ENCODE data around the gene SPEM3. TPM values are rescaled to one million over a fixed set of nuclear protein-coding genes. Genes with fewer than 3 reads are reported as not detected.
"Not testable (repeated sequence)": the region's sequence is repeated elsewhere in the genome, so short reads cannot be mapped to it uniquely, and the experiment has no call there.

Gene SPEM3
- total RNA-seq, 1 experiment from 2014 or later = not detected

DNA sequence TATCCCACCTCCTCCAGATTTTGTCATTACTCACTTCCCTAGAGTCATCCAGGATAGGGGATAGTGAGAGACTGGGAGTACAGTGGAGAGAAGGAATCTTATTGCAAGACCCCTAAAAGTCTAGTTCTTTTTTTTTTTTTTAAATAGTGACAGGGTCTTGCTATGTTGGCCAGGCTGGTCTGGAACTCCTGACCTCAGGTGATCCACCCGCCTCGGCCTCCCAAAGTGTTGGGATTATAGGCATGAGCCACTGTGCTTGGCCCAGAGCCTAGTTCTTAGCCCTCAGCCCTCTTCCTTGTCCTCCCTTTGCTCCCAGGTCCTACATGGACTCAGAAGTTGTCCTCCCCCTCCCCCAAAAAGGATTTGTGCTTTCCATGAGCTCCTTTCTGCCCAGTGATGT lies 13.5 kb downstream of the SPEM3 start:
- DNase-seq (ENCODE audit: low spot score) = no peak

DNA sequence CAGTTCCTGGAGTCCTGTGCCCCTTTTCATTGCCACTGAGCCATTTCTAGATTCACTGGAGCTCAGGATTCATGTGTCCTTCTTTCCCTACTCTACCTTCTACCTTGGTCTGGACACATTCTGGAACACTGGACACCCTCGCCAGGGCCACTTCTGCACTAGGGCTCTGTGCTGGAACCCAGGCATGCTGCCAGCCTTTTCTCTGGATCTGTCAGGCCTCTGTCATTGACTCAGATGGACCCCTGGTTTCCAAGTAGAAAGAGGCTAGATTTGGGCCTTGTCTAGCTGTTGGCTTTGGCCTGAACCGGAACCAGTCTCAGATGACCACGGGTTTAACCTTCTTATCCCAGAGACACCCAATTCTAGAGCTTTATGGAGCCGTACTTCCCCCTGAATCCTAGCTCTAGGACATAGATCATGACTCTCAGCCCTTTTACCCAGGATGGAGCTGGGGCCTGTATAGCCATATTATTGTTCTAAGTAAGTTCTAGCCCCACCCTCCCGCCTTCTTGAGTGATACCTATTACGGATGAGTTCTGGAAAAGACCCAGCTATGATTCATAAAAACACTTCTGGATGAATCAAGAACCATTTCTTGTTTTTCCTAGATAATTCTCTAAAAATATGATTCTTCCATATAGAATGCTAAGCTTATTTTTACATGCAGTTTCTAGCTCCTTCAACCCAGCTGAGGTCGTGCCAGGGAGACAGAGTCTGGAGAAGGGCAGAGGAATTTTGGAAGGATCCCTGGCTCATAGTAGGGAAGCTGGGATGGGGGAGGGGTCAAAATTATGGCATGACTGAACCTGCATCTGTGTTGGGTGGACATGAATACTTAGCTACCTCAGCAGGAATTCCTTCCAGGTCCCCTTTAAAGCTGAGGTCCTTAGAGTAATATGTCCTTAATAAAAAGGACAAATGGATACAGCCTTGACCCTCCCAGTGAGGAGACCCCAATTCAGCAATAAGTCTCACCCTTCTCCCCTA lies 15.1 kb downstream of the SPEM3 start:
- peak; percentile 46 for DNase-seq (ENCODE audit: low spot score)

DNA sequence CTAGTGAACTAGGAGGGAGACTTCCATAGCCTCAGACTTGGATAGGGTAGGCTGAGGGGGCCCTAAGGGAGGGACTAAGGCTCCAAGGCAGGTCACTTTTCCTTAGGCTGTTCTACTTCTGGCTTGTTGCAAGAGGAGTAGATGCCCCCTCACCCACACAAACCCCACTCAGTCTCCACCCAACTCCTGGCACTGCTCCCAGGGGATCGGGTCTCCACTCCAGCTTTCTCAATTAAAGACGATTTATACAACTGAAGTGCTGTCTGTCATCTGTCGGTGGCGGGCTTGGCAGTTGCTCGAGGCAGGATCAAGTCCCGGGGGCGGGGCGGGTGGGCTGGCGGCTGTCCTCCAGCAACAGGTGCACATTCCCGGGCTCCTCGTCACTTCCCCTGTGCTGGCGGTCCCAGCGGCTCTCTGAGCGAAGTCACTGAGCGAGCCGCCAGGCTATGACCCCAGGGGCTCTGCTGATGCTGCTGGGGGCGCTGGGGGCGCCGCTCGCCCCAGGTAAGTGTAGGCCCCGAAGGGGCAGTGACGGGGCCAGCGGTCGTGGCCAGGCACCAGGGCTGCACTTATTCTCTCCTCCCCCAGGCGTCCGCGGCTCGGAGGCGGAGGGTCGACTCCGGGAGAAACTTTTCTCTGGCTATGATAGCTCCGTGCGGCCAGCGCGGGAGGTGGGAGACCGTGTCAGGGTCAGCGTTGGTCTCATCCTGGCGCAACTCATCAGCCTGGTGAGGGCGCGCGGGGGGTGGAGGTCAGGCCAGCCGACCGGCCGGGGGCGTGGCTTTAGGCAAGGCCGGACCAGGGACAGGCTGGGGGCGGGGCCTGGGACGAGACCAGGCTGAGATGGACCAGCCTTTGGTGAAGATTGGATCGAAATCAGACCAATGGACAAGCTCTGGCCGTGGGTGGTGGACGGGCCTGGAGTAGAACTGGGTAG lies 16.3 kb downstream of the SPEM3 start, which contains the start of gene CHRNB1:
TSS of gene CHRNB1 (plus strand) at position 380 of the 937 bp plus-strand sequence. CDS start at position 447, 67 bp downstream.
- DNase-seq (ENCODE audit: low spot score) = no peak

DNA sequence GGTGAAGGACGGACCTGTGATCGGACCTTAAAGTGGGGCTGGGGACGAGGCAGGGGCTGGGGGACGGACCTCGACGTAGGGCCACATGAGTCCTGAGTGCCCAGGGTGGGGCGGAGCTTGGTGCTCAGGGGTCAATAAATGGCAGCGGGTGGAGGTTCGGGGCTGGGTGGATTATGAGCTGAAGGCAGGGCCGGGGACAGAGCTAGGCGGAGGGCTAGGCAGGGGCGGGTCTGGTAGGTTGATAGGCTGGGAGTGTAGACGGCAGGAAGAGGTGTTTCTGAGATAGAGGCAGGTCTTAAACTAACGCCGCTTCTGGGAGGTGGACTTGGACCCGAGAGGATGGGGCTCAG lies 16.9 kb downstream of the SPEM3 start:
- no peak for DNase-seq (ENCODE audit: low spot score)

DNA sequence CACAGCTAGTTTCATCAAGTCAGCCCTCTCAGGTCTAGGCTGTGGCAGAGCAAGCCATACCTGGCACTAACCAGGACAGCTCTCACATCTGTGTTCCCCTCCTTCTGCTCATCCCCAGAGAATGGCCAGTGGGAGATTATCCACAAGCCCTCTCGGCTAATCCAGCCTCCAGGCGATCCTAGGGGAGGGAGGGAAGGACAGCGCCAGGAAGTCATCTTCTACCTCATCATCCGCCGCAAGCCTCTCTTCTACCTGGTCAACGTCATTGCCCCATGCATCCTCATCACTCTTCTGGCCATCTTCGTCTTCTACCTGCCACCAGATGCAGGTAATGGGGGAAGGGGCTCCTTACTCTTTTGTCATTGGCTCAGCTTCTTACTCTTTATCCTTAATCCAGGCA lies 19.8 kb downstream of the SPEM3 start:
- no peak for DNase-seq (ENCODE audit: low spot score)

DNA sequence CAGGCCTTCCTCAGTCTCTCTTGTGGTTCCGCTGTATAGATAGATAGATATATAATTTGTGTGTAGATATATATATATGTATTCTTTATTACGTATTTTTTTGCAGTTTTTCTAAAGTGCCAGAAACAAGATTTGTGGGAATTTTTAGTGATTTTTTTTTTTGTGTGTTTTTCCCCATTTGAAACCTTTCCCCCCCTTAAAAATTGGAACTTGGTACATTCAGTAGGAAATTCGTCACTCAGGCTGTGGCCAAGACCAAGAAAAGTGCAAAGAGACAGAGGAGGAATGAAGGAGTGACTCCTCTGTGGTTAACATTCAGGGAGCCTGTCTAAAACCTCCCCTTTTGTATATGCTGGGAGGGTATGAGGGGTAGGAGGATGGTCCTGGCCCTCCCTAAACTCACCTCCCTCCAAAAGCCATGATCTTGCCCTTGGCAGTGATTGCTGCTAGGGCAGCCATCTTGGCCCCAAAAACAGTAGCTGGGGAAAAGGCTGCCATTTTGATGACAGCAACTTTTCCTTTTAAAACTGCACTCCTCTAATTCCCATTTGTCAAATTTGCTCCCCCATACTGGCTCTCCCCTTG lies 31.4 kb downstream of the SPEM3 start:
- DNase-seq (ENCODE audit: low spot score) = no peak

DNA sequence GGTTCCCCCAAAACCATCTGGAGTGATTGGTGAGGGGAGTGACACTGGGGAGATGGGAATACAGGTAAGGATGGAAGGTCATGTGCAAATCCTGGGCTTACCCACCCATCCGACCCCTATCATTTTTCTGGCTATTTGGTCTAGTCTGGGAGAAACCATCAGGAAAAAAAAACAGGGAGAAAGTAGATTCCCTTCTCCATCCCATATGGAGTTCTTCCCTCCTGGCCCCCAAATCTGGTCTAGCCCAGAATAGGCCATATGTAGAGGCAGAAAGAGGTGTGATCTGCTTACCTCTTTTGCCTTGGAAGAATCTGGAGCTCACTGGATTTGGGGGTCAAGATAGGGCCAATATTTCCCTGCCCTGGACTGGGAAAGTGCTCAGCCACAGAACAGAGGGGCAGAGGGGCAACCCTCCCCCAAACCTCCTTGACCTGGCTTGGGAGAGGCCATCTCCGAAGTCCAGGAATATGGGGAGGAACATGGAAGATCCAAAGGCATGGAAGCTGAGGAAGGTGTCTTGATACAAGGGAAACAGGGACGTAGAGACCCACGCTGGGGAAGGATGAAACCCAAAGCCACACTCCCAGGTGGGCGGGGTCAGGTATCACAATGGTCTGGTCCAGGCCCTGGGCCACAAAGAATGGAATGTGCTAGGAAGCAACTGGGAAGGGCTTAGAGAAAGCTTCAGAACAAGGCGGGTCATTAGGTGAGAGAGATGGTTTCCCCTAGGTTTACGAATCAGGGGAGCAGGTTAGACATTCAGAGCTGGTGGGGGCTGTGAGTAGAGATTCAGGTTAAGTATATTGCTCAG lies 32.4 kb downstream of the SPEM3 start:
- no peak for DNase-seq (ENCODE audit: low spot score)

DNA sequence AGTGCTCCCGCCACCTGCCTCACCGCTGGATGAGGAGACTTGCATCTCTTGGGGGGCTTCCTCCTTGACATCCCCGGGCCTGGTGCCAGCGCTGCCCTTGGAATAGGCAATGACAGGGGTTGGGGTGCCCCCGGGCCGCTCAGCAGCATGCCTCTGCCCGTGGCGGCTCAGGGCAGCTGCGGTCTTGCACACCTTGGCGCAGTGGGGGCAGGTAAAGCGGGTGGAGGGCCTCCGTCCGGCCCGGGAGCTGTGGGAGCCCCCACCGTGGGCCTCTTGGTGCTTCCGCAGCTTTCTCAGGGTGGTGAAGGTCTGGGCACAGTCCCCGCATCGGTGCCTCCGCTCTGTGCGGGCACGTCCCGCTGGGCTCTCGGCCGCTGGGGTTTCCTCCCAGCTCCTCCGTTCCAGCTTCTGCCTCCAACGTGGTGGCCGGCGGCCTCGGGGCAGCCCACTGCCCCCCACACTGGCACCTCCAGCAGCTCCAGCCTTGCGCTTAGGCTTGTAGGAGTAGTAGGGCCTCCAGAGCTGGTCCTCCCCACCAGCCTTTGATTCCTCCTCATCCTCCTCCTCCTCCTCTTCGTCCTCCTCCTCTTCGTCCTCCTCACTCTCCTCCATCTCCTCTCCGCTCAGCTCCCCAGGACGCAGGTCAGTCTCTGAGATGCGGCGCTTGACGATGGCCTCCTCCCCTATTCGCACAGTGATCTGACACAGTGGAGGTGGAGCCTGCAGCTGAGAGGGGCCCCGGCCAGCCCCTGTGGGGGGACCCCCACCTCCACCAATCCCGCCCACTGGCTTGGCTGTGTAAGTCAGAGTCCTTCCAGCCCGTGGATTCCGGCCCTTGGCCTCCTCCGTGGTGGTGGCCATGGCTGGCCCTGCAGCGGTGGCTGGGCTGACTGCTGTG lies 34.1 kb downstream of the SPEM3 start:
- DNase-seq (ENCODE audit: low spot score) = no peak

DNA sequence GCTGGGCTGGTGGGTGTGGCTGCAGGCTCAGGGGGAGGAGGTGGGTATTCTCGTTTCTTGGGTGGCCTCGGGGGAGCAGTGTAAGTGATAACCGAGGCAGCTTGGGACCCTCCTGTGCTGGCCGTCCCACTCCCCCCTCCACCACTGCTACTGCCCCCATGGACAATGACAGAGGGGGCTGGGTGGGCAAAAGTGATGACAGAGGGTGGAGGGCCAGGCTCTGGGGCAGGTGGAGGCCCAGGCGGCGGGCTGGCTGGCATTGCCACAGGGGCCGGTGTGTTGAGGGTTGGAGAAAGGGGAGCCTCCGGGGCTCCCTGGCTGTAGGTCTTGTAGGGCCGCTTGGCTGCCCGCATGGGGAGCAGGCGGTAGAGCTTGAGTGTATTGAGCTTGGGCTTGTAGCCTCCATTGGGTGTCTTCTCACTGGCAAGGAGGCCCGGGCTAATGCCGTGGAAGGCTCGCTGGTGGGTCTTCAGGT lies 34.8 kb downstream of the SPEM3 start:
- DNase-seq (ENCODE audit: low spot score) = no peak

DNA sequence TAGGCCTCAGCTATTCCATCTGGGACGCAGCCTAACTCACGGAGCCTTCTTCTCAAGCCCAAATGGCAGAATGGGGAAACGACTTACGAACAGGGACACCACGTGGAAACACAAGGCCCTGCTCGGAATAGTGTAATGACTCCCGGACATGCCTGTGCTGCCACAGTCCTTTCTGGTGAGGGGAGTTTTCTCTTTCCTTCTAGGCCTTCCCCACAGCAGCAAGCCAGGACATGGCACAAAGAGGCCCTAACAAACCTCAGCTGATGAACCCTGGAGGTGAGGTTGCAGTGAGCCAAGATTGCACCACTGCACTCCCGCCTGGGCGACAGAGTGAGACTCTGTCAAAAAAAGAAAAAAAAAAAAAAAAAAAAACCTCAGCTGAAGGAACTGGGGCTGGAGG lies 35.4 kb downstream of the SPEM3 start:
- no peak for DNase-seq (ENCODE audit: low spot score)

DNA sequence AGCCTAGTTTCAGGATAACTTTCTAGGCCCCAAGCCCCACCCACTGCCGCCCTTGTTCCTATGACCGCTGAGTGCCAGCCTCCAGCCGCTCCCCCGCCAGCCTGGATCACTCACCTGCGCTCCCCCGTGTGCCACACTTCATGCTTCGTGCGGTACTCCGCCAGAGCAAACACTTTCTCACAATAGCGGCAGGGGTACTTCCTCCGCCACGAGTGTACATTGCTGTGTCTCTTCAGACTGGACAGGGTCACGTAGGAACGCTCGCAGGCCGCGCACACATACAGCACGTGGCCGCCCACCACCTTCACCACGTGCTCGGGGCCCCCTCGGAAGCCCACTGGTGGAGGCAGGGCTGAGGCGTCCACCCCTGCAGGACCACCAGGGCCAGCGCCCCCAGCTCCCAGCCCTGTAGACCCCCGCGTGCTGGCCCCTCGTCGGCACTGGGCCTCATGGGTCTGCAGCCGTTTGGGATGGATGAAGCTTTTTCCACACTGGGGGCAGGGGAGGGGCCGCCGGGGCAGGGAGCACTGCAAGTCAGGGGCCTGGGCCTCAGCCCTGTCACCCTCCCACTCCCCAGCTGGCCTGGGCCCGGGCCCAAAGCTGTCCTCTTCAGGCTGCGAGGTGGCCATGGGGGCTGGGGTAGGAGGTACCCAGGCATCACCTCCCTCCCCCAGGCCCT lies 37.1 kb downstream of the SPEM3 start:
- no peak for DNase-seq (ENCODE audit: low spot score)

DNA sequence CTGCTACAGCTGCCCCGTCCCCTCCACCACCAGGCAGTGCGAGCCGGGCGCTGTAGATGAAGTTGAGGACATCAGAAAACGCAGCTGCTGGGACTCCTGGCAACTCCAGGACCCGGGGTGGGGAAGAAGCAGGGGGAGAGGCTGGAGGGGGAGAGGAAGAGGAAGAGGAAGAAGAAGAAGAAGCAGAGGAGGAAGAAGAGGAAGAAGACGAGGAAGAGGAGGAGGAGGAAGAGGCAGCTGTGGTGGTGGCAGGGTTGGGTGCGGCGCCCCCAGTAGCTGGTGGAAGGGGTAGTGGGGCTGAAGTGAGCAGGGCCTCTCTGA lies 37.6 kb downstream of the SPEM3 start:
- DNase-seq (ENCODE audit: low spot score) = no peak

DNA sequence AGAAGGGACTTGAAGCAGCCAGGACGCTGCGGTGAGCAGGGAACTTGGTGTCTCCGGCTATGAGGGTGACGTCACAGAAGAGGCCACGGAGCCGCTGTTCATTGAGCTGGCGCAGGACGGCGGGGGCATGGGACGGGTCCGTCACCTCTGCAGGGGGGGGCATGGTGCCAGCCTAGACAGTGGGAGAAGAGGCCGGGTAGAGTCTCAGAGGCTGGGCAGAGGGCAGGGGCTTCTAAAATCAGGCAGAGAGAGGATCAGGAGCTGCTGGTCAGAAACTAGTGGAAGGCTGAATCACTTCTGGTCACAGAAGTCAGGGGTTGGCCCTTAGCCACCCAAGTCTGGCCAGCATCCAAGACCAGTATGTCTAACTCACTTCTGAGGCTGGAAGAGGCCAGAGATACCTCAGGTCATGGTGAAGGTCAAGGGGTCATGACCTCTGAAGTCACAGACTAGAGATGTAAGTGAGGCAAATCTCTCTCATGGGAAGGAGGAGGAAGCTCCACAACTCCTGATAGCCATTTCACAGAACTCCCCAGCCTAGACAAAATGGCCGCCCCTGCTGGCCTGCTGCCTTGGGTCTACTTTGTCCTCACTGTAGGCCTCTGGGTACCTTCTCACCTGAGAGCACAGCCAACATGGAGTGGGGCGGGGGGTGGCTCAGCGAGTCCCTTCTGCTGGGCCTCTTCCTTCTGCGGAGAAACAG lies 38.1 kb downstream of the SPEM3 start:
- peak; percentile 68 for DNase-seq (ENCODE audit: low spot score)

DNA sequence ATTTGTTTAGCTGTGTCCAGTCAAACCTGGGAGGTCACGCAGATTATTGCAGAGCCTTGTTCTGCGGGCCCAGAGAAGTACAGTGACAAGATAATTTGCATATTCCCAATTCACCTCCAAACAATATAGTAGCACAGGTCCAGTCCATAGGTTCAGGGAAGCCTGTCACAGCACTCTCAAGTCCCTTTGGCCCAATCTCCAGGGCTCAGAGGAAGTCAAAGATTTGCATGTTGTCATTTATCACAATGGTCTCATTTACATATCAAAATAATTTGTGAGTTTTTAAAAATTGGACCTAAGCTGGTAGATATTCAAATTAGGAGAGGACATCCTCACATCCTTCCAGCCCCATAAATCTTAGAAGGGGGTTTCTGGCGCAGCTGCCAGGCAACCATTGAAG lies 38.8 kb downstream of the SPEM3 start:
- DNase-seq (ENCODE audit: low spot score) = no peak

DNA sequence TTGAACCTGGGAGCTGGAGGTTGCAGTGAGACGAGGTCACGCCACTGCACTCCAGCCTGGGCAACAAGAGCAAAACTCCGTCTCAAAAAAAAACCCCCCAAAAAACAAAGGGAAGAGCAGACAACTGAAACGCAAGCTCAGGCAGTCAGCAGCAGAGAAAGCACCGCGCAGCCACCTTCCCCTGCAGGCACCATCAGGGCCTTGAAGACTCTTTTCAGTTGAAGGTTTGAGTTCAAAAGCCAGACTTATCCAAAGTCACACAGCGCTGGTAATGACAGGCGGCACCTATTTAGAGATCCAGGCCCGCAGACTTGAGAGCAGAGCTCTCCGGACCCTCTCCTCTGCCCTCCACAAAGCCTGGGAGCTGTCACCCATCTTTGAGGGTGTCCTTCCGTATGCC lies 39.6 kb downstream of the SPEM3 start:
- DNase-seq (ENCODE audit: low spot score) = no peak

DNA sequence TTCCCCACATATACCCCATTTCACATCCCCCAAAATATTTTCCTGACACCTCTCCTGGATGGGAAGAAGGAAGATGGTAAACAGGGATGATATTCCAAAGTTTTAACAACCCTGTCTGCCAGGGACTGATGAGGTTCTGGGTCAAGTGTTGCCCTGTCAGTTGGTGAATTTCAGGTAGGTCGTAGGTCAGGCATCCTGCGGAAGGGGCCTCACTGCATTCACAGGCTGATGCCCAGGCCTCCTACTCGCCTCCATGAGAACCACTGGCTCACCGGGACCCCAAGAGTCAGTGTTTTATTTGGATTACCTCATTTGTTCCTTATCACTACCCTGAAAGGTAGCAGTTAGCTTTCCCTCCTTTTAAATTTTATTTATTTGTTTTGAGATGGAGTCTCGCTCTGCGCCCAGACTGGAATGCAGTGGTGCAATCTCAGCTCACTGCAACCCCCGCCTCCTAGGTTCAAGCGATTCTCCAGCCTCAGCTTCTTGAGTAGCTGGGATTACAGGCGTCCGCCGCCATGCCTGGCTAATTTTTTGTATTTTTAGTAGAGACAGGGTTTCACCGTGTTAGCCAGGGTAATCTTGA lies 40.2 kb downstream of the SPEM3 start:
- DNase-seq (ENCODE audit: low spot score) = no peak

DNA sequence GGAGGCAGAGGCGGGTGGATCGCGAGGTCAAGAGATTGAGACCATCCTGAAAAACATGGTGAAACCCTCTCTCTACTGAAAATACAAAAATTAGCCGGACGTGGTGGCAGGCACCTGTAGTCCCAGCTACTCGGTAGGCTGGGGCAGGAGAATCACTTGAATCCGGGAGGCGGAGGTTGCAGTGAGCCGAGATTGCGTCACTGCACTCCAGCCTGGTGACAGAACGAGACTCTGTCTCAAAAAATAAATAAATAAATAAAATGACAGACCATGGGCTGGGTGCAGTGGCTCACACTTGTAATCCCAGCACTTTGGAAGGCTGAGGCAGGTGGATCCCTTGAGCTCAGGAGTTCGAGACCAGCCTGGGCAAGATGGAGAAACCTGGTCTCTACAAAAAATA lies 41.2 kb downstream of the SPEM3 start:
- DNase-seq (ENCODE audit: low spot score) = not testable (repeated sequence)

DNA sequence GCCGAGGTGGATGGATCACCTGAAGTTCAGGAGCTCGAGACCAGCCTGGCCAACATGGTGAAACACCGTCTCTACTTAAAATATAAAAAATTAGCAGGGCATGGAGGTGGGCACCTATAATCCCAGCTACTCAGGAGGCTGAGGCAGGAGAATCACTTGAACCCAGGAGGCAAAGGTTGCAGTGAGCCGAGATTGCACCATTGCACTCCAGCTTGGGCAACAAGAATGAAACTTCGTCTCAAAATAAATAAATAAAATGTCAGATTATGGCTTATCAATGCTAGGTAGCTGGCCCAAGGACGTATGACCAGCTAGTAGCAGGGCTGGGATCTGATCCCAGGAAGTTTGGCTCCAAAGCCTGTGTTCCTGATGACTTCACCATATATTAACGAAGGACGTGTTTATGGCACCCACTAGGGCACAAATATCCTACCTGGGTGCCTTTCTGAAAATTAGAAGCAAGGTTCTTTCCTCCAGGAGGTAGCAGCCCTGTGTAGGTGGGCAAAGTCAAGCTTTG lies 41.9 kb downstream of the SPEM3 start:
- not testable (repeated sequence) for DNase-seq (ENCODE audit: low spot score)

All from A172 (cell line).